ENCODE measurements around the gene PKIB.

GRCh38 chr6:122719176-122719575 lies 109.0 kb downstream of the PKIB start:
- TF ChIP-seq POLR2A (IDR thresholded peaks at IDR 0.05) (no peak), CTCF (IDR thresholded peaks at IDR 0.05) (no peak), POLR2AphosphoS5 (IDR thresholded peaks at IDR 0.05) (no peak), EP300 (IDR thresholded peaks at IDR 0.05) (no peak)
